Adrenal gland (tissue), 12 donors: ENCODE results near the gene ABCA1. TPM values are rescaled to one million over a fixed set of nuclear protein-coding genes. Genes with fewer than 3 reads are reported as not detected.

Experiments
- DNase-seq, 7 donors: peaks; one replicate each; pipeline ENCODE4 v3.0.0-alpha.2; 2019 to 2020
- H3K27ac ChIP-seq, 5 donors: fragments of 200-600 bp; sonication (generic) in 4 of 5; 1 replicate in 3 of 5; 2 replicates in 2 of 5; pipeline versions ENCODE4 v1.5.1 to v1.8.0; 2016 to 2020; ENCODE audit warnings: mild to moderate bottlenecking in 1 of 5
- H3K27me3 ChIP-seq: fragments of 200-600 bp; 2 replicates; pipeline ENCODE4 v1.8.0; 2021
- H3K36me3 ChIP-seq, 2 donors: fragments of 200-600 bp; replicated peaks in 1 of 2; 1 replicate in 1 of 2; 2 replicates in 1 of 2; pipeline versions ENCODE4 v1.5.1 to v1.8.0; 2018 to 2022
- H3K4me1 ChIP-seq, 2 donors: fragments of 200-600 bp; replicated peaks in 1 of 2; 1 replicate in 1 of 2; 2 replicates in 1 of 2; pipeline versions ENCODE4 v1.5.1 to v1.8.0; 2018 to 2021
- H3K4me3 ChIP-seq, 4 donors: fragments of 200-600 bp; sonication (generic) in 3 of 4; one replicate each; pipeline ENCODE4 v1.5.1; 2016 to 2018
- H3K9me3 ChIP-seq, 3 donors: fragments of 200-600 bp; sonication (generic) in 1 of 3; replicated peaks in 1 of 3; 1 replicate in 2 of 3; 2 replicates in 1 of 3; pipeline versions ENCODE4 v1.5.1 to v1.8.0; 2016 to 2021
- POLR2A ChIP-seq, 2 donors: fragments of 450-650 bp; IDR thresholded peaks; one replicate each; pipeline ENCODE4 v1.6.1; 2017; ENCODE audit warnings: antibody characterized with exemption in 2 of 2, mild to moderate bottlenecking in 2 of 2, moderate library complexity in 1 of 2
- WGBS, 4 donors: extraction: QIAGEN DNeasy Blood & Tissue Kit in 2 of 4; methylation state at CpG; one replicate each; pipeline versions ENCODE4 v1.1.5 to v1.1.7; 2013 to 2017; 5-methylcytosine and 5-hydroxymethylcytosine counted together
- intact Hi-C, 2 donors: fragments of 100-400 bp; cut with DNase I; formaldehyde crosslinking; loops; one replicate each; pipeline versions ENCODE4 v1.14.1 to v1.15.0; 2022 to 2023
- polyA plus RNA-seq, 3 donors: library from polyadenylated mRNA; stranded (reverse); fragments of 200-250 nt in 2 of 3; fragments of 350-450 nt in 1 of 3; fragmentation: Illumina TruSeq in 1 of 3; extraction: RNeasy Lipid Tissue Mini Kit (QIAGEN cat#74804) in 1 of 3; gene quantifications; one replicate each; pipeline ENCODE4 v1.2.3, GENCODE V29; 2013 to 2014
- total RNA-seq, 9 donors: library from RNA; depleted of rRNA in 4 of 9; stranded (reverse); fragments of >200 nt in 4 of 9; fragments of 120-200 nt in 1 of 9; fragmentation: NEBNext Ultra II Directional in 1 of 9; extraction: Animal tissue kit (Norgen Biotek cat#: 25700) in 1 of 9; gene quantifications; one replicate each; pipeline versions ENCODE4 v1.1.0 to v1.2.4, GENCODE V29; 2013 to 2023
- TF ChIP-seq, protein P1 (sequence below), 6 experiments: fragments of 450-650 bp in 4 of 6; fragments of 200-600 bp in 2 of 6; sonication (generic) in 1 of 6; IDR thresholded peaks; 1 replicate in 5 of 6; 2 replicates in 1 of 6; pipeline versions ENCODE4 v1.5.1 to v1.8.0; 2016 to 2021; ENCODE audit warnings: antibody characterized with exemption in 6 of 6, mild to moderate bottlenecking in 2 of 6, moderate library complexity in 1 of 6
- donor health status: healthy with polysubstance abuse.
- donor health status: Bipolar disorder and iron deficiency.
- donor health status: DM: yes; HTN: yes; CAD: no.
- donor health status: DM: no; HTN: no; CAD: no.
- donor health status: DM: no; HTN: no; CAD: no.
- donor health status: DM: yes; HTN: yes; CAD: no.

Gene ABCA1
- total and polyA plus RNA-seq, 12 donors, result 26.8 to 446 (median 134) TPM

GRCh38 chr9:104849023-104849422 lies 78.9 kb downstream of the ABCA1 start:
- Histone ChIP-seq H3K4me1 (peaks cover 18 to 22% of the 10 kb centered on the region in 2 donors), H3K27ac (no peak overlapping the region), H3K4me3 (no peak overlapping the region), H3K9me3 (no peaks in the 10 kb centered on the region), H3K27me3 (no peaks in the 10 kb centered on the region), H3K36me3 (peaks cover 0 to 31% of the 10 kb centered on the region in 2 donors)
- TF ChIP-seq, protein P1, sequence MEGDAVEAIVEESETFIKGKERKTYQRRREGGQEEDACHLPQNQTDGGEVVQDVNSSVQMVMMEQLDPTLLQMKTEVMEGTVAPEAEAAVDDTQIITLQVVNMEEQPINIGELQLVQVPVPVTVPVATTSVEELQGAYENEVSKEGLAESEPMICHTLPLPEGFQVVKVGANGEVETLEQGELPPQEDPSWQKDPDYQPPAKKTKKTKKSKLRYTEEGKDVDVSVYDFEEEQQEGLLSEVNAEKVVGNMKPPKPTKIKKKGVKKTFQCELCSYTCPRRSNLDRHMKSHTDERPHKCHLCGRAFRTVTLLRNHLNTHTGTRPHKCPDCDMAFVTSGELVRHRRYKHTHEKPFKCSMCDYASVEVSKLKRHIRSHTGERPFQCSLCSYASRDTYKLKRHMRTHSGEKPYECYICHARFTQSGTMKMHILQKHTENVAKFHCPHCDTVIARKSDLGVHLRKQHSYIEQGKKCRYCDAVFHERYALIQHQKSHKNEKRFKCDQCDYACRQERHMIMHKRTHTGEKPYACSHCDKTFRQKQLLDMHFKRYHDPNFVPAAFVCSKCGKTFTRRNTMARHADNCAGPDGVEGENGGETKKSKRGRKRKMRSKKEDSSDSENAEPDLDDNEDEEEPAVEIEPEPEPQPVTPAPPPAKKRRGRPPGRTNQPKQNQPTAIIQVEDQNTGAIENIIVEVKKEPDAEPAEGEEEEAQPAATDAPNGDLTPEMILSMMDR (IDR thresholded peaks at IDR 0.05), result no peak
- no peak for TF ChIP-seq POLR2A (IDR thresholded peaks at IDR 0.05)
- intact Hi-C loops, result no loop called here
- peak in 1 of 7 donors; percentile 0 for DNase-seq

DNA sequence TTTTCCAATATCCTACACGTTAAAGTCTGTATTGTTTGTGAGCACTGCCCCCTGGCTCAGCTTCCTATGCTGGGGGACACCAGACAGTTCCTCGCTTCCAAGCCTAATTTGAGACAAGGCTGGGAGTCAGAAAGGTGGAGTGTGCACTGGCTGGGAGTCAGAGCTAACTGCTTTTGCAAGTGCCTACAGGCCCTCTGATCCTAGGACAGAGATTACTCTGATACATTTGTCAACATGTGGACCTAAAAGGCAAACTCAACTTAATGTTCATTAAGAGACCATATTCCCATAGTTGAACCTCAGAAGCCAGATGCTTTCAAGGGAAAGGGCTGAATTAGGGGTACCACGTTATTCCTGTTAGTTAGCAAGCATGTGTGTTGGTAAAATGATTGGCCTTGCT lies 83.2 kb downstream of the ABCA1 start:
- no peaks in the 10 kb centered on the region for H3K9me3 ChIP-seq
- TF ChIP-seq, protein P1 (IDR thresholded peaks at IDR 0.05), result no peak
- no peak overlapping the region for H3K4me3 ChIP-seq
- H3K27me3 ChIP-seq, result no peaks in the 10 kb centered on the region
- WGBS, 4 donors, result 72 to 84% (median 77%) methylated on average over 3 of the region's 3 CpGs
- peak in 2 of 7 donors; percentile 0 to 39 for DNase-seq
- intact Hi-C loops, result no loop called here
- H3K36me3 ChIP-seq, result peaks cover 0 to 50% of the 10 kb centered on the region in 2 donors
- H3K27ac ChIP-seq, result no peak overlapping the region
- H3K4me1 ChIP-seq, result peaks cover 0 to 4% of the 10 kb centered on the region in 2 donors

DNA sequence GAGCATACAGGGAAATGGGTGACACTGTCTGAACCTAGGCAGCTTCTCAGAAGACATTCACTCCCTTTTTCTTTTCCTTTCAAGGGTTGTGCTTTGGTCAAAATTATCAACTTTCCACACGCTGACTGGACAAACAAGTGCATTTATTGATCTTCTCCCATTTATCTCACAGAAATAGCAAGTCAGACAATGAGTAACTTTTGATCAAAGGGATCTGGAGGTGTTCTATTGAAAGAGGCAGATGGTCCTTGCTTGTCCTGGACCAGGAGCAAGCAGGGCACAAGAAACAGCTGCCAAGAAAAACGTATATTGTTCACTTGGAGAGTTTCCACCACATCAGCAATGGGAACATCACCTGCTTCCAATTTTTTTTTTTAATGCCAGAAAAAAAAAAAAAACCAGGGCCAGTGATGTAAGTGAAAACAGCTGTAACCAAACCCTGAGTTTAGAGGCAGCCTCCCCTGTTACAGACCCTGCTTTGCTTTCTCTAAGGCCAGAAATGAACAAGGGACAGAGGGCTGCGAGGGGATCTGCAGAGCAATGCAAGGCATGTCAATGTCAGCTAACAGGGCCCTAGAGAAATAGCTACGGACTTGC lies 84.2 kb downstream of the ABCA1 start:
- no peaks in the 10 kb centered on the region for H3K9me3 ChIP-seq
- H3K27me3 ChIP-seq, result no peaks in the 10 kb centered on the region
- DNase-seq, result peak in 1 of 7 donors; percentile 3
- peaks cover 0 to 60% of the 10 kb centered on the region in 2 donors for H3K36me3 ChIP-seq
- TF ChIP-seq, protein P1 (IDR thresholded peaks at IDR 0.05), result no peak
- no peak for TF ChIP-seq POLR2A (IDR thresholded peaks at IDR 0.05)
- H3K27ac ChIP-seq, result no peak overlapping the region
- no peak overlapping the region for H3K4me3 ChIP-seq
- peaks cover 0 to 4% of the 10 kb centered on the region in 2 donors for H3K4me1 ChIP-seq
- intact Hi-C loops, result no loop called here
- 68 to 80% (median 75%) methylated on average over 4 of the region's 4 CpGs for WGBS, 4 donors

GRCh38 chr9:104842698-104843097 lies 85.3 kb downstream of the ABCA1 start:
- peak in 1 of 7 donors; percentile 3 for DNase-seq
- H3K27ac ChIP-seq, result peak overlapping the region in 2 of 5 donors; percentile 21 to 35
- peaks cover 0 to 68% of the 10 kb centered on the region in 2 donors for H3K36me3 ChIP-seq
- H3K27me3 ChIP-seq, result no peaks in the 10 kb centered on the region
- H3K4me1 ChIP-seq, result peaks cover 0 to 4% of the 10 kb centered on the region in 2 donors
- intact Hi-C loops, result no loop called here
- WGBS, 4 donors, result 95 to 98% (median 97%) methylated on average over 2 of the region's 2 CpGs
- no peaks in the 10 kb centered on the region for H3K9me3 ChIP-seq
- no peak overlapping the region for H3K4me3 ChIP-seq
- TF ChIP-seq, protein P1 (IDR thresholded peaks at IDR 0.05), result no peak
- TF ChIP-seq POLR2A (IDR thresholded peaks at IDR 0.05), result no peak
